PFSK-1 (cell line): Measurements from ENCODE around the gene MAMLD1.

Source experiments
- POLR2AphosphoS5 ChIP-seq: IDR thresholded peaks from 2 replicates; pipeline ENCODE4 v1.6.1; 2012; ENCODE audit warnings: low read depth, mild to moderate bottlenecking, control low read depth, low read length, moderate library complexity
- SIN3A ChIP-seq: IDR thresholded peaks from 2 replicates; pipeline ENCODE4 v1.6.1; 2012; ENCODE audit warnings: mild to moderate bottlenecking, low read length, moderate library complexity, borderline replicate concordance; ENCODE audit not compliant: insufficient read depth

DNA sequence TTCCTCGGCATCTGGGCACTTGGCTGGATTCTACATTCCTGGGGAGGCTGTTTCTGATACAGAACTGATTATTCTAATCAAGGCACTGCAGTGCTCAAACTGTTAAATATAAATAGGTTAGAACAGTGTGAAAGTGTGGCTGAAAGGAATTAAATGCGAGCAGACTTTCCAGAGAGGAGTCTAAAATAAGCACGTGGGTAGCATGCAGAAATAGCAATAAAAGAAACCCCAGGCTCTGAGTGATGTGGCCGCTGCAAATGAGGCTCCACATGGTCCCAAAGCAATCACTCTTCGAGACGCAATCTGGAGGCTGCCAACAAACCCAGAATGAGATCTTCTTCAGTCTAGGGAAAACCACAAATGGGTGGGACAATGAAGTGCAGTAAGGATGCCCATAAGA lies 174.7 kb downstream of the MAMLD1 start:
- TF ChIP-seq POLR2AphosphoS5 = no peak
- no peak for TF ChIP-seq SIN3A
